Type B pancreatic cell (in vitro differentiated cells): ENCODE results near the gene KCNAB1. TPM values are rescaled to one million over a fixed set of nuclear protein-coding genes. Genes with fewer than 3 reads are reported as not detected.

ENCODE experiments used
- DNase-seq: peaks from one replicate; pipeline ENCODE4 v3.0.0; 2021; ENCODE audit warnings: mixed read lengths; ENCODE audit not compliant: unreplicated experiment; ENCODE audit errors: extremely low spot score
- H3K27ac Mint-ChIP-seq: 2 replicates; pipeline ENCODE4 v1.8.0; 2021; ENCODE audit warnings: mild to moderate bottlenecking, mixed read lengths
- H3K27me3 Mint-ChIP-seq: 2 replicates; pipeline ENCODE4 v1.8.0; 2021; ENCODE audit warnings: mixed read lengths
- H3K36me3 Mint-ChIP-seq: 2 replicates; pipeline ENCODE4 v1.8.0; 2021; ENCODE audit warnings: mixed read lengths
- H3K4me1 Mint-ChIP-seq: one replicate; pipeline ENCODE4 v1.8.0; 2021; ENCODE audit warnings: mixed read lengths; ENCODE audit not compliant: unreplicated experiment
- H3K4me3 Mint-ChIP-seq: 2 replicates; pipeline ENCODE4 v1.8.0; 2021; ENCODE audit warnings: mild to moderate bottlenecking, mixed read lengths
- H3K9me3 Mint-ChIP-seq: 2 replicates; pipeline ENCODE4 v1.8.0; 2021; ENCODE audit warnings: mixed read lengths
- total RNA-seq: library from RNA; stranded (reverse); gene quantifications from 2 replicates; pipeline ENCODE4 v1.2.1, GENCODE V29; 2021; ENCODE audit warnings: low replicate concordance
- TF ChIP-seq, protein P1 (sequence below): fragments of 200-600 bp; sonication (generic); conservative IDR thresholded peaks from 2 replicates; pipeline ENCODE4 v1.5.0; 2021; ENCODE audit warnings: antibody characterized with exemption, mild to moderate bottlenecking

The KCNAB1 gene
- total RNA-seq, 1 donor from 2014 or later, result 6.1 TPM

DNA sequence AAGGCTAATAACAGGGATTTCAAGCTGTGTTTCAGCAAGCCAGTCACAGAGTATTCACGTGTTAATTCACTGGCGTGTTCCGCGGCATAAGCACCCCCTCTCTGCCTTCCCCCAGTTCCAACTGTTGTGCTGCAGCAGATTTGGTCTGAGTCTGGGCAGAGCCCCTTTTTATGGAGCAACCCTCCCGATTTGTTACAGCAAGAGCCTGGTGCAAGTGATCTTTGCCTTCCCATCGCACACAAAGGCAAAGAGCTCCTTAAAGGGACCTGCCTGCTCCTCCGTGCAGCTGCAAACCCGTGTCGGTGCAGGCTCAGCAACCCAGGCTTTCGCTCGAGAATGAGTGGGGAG is 170.5 kb downstream of the KCNAB1 start:
- H3K4me3 Mint-ChIP-seq, result peak overlapping the region; percentile 81
- no peak overlapping the region for H3K27ac Mint-ChIP-seq
- TF ChIP-seq, protein P1, sequence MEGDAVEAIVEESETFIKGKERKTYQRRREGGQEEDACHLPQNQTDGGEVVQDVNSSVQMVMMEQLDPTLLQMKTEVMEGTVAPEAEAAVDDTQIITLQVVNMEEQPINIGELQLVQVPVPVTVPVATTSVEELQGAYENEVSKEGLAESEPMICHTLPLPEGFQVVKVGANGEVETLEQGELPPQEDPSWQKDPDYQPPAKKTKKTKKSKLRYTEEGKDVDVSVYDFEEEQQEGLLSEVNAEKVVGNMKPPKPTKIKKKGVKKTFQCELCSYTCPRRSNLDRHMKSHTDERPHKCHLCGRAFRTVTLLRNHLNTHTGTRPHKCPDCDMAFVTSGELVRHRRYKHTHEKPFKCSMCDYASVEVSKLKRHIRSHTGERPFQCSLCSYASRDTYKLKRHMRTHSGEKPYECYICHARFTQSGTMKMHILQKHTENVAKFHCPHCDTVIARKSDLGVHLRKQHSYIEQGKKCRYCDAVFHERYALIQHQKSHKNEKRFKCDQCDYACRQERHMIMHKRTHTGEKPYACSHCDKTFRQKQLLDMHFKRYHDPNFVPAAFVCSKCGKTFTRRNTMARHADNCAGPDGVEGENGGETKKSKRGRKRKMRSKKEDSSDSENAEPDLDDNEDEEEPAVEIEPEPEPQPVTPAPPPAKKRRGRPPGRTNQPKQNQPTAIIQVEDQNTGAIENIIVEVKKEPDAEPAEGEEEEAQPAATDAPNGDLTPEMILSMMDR, result no peak
- H3K4me1 Mint-ChIP-seq, result peaks cover 10% of the 10 kb centered on the region
- peaks cover 68% of the 10 kb centered on the region for H3K27me3 Mint-ChIP-seq
- DNase-seq, result no peak
- H3K9me3 Mint-ChIP-seq, result no peaks in the 10 kb centered on the region
- H3K36me3 Mint-ChIP-seq, result no peaks in the 10 kb centered on the region

DNA sequence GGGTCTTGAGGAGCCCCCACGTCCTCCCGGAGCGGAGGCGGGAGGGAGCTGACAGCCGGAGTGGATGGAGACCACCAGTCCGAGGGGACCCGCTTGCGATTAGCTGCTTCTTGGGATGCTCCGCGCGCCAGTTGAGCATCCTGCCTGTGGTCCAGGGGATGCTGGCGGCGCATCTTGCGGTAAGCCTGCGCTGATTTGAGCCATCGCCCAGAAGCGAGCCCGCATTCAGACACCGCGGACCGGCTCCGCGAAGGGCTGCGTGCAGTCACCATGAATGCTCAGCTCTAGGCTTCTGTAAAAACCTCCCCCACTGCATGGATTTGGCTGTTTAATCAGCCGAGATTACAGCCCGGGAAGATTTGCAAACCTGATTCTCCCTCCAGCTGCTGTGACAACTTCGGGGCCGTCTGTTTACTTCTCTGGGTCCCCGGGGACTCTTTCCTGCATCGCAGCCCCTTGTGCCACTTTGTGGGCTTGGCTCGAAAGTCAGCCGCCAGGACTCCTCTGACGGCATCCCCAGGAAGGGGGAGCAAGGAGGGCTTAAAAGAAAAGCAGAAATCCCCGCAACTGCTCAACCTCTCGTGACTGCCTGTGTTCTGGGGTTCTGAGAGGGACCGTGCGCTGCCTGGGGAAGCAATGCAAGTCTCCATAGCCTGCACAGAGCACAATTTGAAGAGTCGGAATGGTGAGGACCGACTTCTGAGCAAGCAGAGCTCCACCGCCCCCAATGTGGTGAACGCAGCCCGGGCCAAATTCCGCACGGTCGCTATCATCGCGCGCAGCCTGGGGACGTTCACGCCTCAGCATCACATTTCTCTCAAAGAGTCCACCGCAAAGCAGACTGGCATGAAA is 171.1 kb downstream of the KCNAB1 start:
- Mint-ChIP-seq H3K4me1 (peaks cover 10% of the 10 kb centered on the region), H3K36me3 (no peaks in the 10 kb centered on the region), H3K9me3 (no peaks in the 10 kb centered on the region), H3K27ac (no peak overlapping the region), H3K4me3 (peak overlapping the region; percentile 81), H3K27me3 (peaks cover 68% of the 10 kb centered on the region)
- TF ChIP-seq, protein P1, result no peak
- no peak for DNase-seq

DNA sequence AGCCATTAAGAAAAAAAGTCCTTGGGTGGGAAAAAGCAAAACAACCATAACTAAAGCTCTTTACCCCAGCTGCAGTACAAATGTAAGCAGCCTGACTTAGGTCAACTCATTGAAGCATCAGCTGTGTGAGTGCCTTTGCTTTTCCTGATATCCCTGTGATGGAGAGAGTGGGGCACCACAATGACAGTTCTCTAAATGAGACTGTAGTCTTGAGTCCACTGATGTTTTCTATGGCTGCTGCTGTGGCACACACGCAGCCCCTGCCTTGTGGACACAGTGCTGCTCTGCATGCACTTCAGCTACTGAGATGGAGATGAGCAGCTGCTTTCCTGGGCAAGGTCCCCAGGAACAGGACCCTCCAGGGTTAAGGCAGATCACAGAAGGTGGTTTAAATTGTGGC is 173.2 kb downstream of the KCNAB1 start:
- TF ChIP-seq, protein P1, result no peak
- Mint-ChIP-seq H3K27me3 (peaks cover 54% of the 10 kb centered on the region), H3K27ac (no peak overlapping the region), H3K36me3 (no peaks in the 10 kb centered on the region), H3K4me1 (peaks cover 10% of the 10 kb centered on the region), H3K4me3 (no peak overlapping the region), H3K9me3 (no peaks in the 10 kb centered on the region)
- no peak for DNase-seq

GRCh38 chr3:156297582-156297981 is 177.2 kb downstream of the KCNAB1 start:
- no peak overlapping the region for H3K4me3 Mint-ChIP-seq
- no peaks in the 10 kb centered on the region for H3K9me3 Mint-ChIP-seq
- no peak overlapping the region for H3K27ac Mint-ChIP-seq
- TF ChIP-seq, protein P1, result no peak
- no peaks in the 10 kb centered on the region for H3K36me3 Mint-ChIP-seq
- no peaks in the 10 kb centered on the region for H3K4me1 Mint-ChIP-seq
- DNase-seq, result no peak
- peaks cover 16% of the 10 kb centered on the region for H3K27me3 Mint-ChIP-seq

GRCh38 chr3:156298014-156298413 is 177.6 kb downstream of the KCNAB1 start:
- Mint-ChIP-seq H3K27ac (no peak overlapping the region), H3K4me3 (no peak overlapping the region), H3K27me3 (peaks cover 11% of the 10 kb centered on the region), H3K9me3 (no peaks in the 10 kb centered on the region), H3K4me1 (no peaks in the 10 kb centered on the region), H3K36me3 (no peaks in the 10 kb centered on the region)
- no peak for DNase-seq
- TF ChIP-seq, protein P1, result no peak
